ENCODE results near the gene IL23R. TPM values are rescaled to one million over a fixed set of nuclear protein-coding genes. Genes with fewer than 3 reads are reported as not detected.

The IL23R gene
- total and polyA plus RNA-seq, 2 of the 8 experiments (the other 6 are each of a cell fraction or from before 2014, with no cell fraction given): not detected

DNA sequence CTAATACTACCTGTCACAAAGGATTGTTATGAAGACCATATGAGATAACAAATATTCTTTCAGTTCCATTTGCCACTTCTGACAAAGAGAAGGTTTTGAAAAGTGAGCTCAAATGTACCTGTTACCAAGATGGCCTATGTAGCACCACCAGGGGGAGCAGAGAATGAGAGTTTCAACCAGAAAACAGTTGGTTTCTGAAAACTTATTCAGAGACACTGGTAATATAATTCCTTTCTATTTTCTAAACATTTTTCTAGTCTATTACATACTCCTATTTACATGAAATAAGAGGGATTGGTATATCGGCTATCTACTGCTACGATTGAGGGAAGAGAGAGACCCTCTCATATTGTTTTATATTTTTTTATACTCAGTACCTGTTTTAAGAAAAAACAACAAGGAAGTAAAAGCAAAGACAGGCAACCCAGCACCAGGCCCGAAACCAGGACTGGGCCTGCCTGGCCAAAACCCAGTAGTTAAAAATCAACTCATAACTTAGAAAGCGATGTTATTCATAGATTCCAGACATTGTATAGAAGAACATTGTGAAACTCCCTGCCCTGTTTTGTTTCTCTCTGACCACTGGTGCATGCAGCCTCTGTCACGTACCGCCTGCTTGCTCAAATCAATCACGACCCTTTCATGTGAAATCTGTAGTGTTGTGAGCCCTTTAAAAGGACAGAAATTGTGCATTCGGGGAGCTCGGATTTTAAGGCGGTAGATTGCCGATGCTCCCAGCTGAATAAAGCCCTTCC, 48.3 kb downstream of the IL23R start:
- DNase-seq (ENCODE audit: low read depth in 1 of 2, low spot score in 2 of 2) (no peak), FAIRE-seq (peak; percentile 48)
- H4K91ac ChIP-seq (replicated peaks; ENCODE audit: insufficient read length, low read length): no peak overlapping the region

More for the DNA sequence above, 48.3 kb downstream of the IL23R start:
- Histone ChIP-seq H2BK15ac (ENCODE audit: low read length) (no peak overlapping the region), H3K4me1 (replicated peaks in 1 of 4; ENCODE audit: control insufficient read depth in 3 of 4, insufficient read depth in 4 of 4, low read length in 3 of 4) (peaks cover 0 to 2% (median 0%) of the 10 kb centered on the region in 4 experiments; a peak in 1 of 7 replicates), H3K4me2 (ENCODE audit: insufficient read depth in 1 of 2, low read depth in 2 of 2, low read length in 2 of 2) (no peak overlapping the region), H2BK120ac (replicated peaks; ENCODE audit: low read depth, low read length) (no peak overlapping the region), H2AFZ (ENCODE audit: low read length) (peak overlapping the region; percentile 36; the same call in 1 of the 2 replicates), H4K8ac (ENCODE audit: extremely low read depth, insufficient read depth, low read length) (no peak overlapping the region), H3K9me3 (ENCODE audit: insufficient read depth in 2 of 2, low read depth in 1 of 2, low read length in 1 of 2) (no peaks in the 10 kb centered on the region), H3K23ac (ENCODE audit: insufficient read length) (no peak overlapping the region), H2BK12ac (ENCODE audit: low read depth, low read length) (no peak overlapping the region), H4K20me1 (replicated peaks in 1 of 2; ENCODE audit: control insufficient read depth in 1 of 2, insufficient read depth in 2 of 2, low read length in 2 of 2) (no peaks in the 10 kb centered on the region), H3K79me2 (ENCODE audit: control insufficient read depth in 1 of 2, insufficient read depth in 2 of 2, low read length in 2 of 2) (no peaks in the 10 kb centered on the region), H3K79me1 (ENCODE audit: low read depth, low read length) (no peaks in the 10 kb centered on the region), H3K18ac (ENCODE audit: extremely low read depth, low read length) (no peak overlapping the region), H3K23me2 (ENCODE audit: low read depth, low read length) (no peaks in the 10 kb centered on the region), H3K56ac (replicated peaks; ENCODE audit: insufficient read length, low read depth, low read length) (no peak overlapping the region), H3K9ac (replicated peaks in 1 of 4; ENCODE audit: extremely low read depth in 1 of 4, low read depth in 3 of 4, low read length in 3 of 4) (no peak overlapping the region), H3K27ac (ENCODE audit: low read depth, low read length) (no peak overlapping the region), H2BK5ac (ENCODE audit: low read depth, low read length) (no peak overlapping the region), H2AK5ac (ENCODE audit: low read depth, low read length) (no peak overlapping the region), H3K27me3 (replicated peaks in 1 of 4; ENCODE audit: control insufficient read depth in 3 of 4, extremely low read depth in 1 of 4, insufficient read depth in 3 of 4, low read length in 3 of 4) (no peaks in the 10 kb centered on the region), H2BK20ac (ENCODE audit: low read length) (no peak overlapping the region), H3K36me3 (ENCODE audit: control insufficient read depth in 2 of 4, insufficient read depth in 4 of 4, low read length in 3 of 4) (no peaks in the 10 kb centered on the region), H4K5ac (ENCODE audit: insufficient read length, low read depth, low read length) (no peak overlapping the region), H3K4ac (replicated peaks; ENCODE audit: insufficient read length, low read depth, low read length) (no peak overlapping the region), H3K4me3 (ENCODE audit: extremely low read depth in 1 of 4, insufficient read depth in 2 of 4, low read depth in 3 of 4, low read length in 4 of 4) (no peak overlapping the region), H3K14ac (ENCODE audit: insufficient read length) (no peak overlapping the region)
- TF ChIP-seq, protein P1, sequence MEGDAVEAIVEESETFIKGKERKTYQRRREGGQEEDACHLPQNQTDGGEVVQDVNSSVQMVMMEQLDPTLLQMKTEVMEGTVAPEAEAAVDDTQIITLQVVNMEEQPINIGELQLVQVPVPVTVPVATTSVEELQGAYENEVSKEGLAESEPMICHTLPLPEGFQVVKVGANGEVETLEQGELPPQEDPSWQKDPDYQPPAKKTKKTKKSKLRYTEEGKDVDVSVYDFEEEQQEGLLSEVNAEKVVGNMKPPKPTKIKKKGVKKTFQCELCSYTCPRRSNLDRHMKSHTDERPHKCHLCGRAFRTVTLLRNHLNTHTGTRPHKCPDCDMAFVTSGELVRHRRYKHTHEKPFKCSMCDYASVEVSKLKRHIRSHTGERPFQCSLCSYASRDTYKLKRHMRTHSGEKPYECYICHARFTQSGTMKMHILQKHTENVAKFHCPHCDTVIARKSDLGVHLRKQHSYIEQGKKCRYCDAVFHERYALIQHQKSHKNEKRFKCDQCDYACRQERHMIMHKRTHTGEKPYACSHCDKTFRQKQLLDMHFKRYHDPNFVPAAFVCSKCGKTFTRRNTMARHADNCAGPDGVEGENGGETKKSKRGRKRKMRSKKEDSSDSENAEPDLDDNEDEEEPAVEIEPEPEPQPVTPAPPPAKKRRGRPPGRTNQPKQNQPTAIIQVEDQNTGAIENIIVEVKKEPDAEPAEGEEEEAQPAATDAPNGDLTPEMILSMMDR (IDR thresholded peaks at IDR 0.05; ENCODE audit: control extremely low read depth in 1 of 3, insufficient read depth in 1 of 3, low read depth in 1 of 3, low read length in 3 of 3): peak in 2 of 3 experiments; percentile 64 to 69; a peak in 3 of 4 replicates
- TF ChIP-seq RAD21 (IDR thresholded peaks at IDR 0.05 in 1 of 2, conservative IDR thresholded peaks at IDR 0.05 in 1 of 2; ENCODE audit: low read depth in 2 of 2, low read length in 2 of 2) (peak; percentile 37 to 61), TAF7 (optimal IDR thresholded peaks at IDR 0.05; ENCODE audit: borderline replicate concordance, low read depth, low read length) (no peak)
- ChIA-PET CTCF (ENCODE audit: partially characterized antibody) (interaction anchor here (0.6 to 9.8 kb wide), 81 partner anchors 9 to 726 kb away, joined by 3 to 176 read pairs (median 6); partner anchors contain the start of genes C1orf141 and IL23R), POLR2A (ENCODE audit: partially characterized antibody) (no interaction called here)
- 77% methylated on average over 11 of the region's 11 CpGs; no CpG with 5 or more reads in 1 of the 2 experiments for WGBS, 2 experiments (ENCODE audit: extremely low coverage in 1 of 2, insufficient coverage in 1 of 2, insufficient read length in 1 of 2, insufficient replicate concordance in 2 of 2, low coverage in 1 of 2, low lambda C conversion rate in 2 of 2, missing lambda C conversion rate in 1 of 2)

All from H1 (cell line).